ENCODE results near the gene LCN12.
"Not testable (repeated sequence)": the region's sequence is repeated elsewhere in the genome, so short reads cannot be mapped to it uniquely, and the experiment has no call there.

Gene LCN12

GRCh38 chr9:136991993-136992818 is 40.1 kb downstream of the LCN12 start, which contains the start of gene PAXX:
TSS of gene PAXX (plus strand) at chr9:136992422. CDS start at chr9:136992444, 22 bp downstream.
- peak; percentile 92 for DNase-seq

DNA sequence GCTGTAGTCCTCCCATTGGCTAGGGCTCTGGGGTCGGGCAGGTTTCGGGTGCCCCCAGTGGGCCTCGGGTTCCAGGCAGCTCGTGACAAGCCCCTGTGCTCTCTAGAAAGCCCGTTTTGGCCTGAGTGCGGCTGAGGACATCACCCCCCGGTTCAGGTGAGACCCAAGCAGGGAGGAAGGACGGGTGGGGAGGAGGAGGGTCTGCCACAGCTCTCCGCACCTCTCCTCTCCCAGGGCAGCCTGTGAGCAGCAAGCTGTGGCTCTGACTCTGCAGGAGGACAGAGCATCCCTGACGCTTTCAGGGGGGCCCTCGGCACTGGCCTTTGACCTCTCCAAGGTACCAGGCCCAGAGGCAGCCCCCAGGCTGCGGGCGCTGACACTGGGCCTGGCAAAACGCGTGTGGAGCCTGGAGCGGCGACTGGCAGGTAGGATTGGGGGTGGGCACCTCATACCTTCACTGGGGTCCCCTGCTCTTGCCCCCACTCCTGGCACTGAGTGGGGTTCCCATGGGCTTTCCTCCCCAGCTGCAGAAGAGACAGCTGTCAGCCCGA is 40.8 kb downstream of the LCN12 start:
- no peak for DNase-seq

DNA sequence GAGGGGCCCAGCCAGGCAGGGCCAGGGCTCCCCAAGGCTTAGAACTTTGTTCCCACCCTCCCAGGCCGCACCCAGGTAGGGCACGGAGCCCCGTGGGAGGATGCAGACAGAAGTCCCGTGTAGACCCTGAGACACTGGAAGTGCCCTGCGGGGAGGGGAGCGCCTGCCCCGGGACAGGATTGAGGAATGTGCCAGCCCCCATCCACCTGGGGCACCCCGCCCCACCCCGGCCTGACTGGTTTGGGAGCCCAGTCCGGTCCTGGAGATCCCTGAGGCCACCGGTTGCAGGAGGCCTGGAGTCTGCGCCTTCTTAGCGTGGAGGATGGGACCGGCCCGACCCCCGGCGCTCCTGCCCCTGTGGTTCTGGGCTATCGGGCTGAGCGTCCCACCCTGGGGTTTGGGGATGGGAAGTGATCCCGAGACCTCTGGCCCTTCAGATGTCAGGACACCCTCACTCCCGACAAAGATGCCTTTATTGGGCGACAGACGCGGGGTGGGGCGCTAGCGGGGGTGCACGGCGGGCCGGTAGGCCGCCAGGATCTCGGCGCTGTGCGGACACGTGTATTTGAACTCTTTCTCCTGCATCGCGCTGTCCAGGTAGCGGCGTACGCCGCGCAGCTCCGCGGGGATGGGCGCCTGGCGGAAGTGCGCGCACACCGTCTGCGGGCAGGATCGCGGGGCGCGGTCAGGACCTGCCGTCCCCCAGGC is 42.3 kb downstream of the LCN12 start:
- DNase-seq: no peak

DNA sequence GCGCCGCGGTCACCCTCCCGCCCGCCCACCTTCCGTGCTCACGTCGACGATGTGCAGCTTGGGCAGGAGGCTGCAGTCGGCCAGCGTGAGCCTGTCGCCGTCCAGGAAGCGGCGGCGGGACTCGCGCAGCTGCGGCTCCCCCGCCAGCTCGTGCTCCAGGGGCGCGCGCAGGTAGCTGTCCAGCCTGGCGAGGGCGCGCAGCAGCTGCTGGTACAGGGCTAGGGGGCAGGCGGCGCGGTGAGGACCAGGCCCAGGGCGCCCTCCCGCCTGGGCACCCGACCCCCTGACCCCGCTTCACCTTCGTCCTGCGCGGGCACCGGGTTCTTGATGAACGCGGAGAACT is 42.8 kb downstream of the LCN12 start:
- no peak for DNase-seq

- no peak for DNase-seq
Measured at GRCh38 chr9:136995362-136995761, 43.3 kb downstream of the LCN12 start.

- DNase-seq: no peak
Measured at GRCh38 chr9:136995772-136996311, 43.8 kb downstream of the LCN12 start.

DNA sequence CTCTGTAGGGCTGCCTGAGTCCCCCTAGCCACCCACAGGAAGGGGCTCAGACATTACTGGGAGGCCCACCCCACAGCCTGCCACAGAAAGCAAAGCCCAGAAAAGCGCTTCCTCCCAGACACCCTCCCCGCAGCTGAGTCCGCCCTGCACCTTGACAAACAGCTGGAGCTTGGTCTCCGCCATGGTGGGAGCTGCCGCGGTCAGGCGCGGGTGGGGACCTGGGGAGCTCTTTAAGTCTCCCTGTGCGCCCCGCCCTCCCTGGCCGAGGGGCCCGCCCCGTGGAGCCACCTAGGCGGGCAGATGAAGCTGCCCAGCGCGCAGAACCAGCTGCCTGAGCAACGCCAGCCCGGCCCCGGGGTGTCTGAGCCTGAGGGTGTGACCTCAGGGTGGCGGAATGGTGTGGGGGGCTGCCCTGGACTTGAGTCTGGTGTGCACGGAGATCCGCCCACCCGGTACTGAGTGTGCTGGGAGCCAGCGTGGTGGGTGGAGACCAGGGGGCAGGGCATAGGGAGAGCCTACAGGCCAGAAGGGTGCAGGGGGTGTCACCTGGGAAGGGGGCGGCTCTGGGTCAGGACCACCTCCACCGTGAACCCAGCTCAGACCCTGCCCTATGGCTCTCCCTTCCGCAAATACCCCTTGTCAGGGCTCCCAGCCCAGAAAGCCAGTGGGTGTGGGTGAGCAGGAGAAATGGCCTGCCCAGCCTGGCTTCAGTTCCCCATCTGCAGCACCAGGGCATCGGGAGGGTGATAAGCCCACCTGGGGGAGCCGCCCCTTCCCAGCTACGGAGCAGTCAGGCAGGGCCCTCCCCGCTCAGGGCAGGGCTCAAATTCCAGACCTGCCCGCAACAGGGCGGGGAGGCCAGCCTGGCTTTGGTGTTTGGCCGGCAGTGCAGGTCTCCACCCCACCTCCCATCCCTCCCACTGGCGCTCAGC is 44.6 kb downstream of the LCN12 start, which contains the start of gene CLIC3:
TSS of gene CLIC3 (minus strand) at position 208 of the 932 bp plus-strand sequence. CDS start at position 183, 25 bp downstream.
- DNase-seq: no peak

GRCh38 chr9:136997371-136997770 is 45.3 kb downstream of the LCN12 start:
- DNase-seq: no peak

GRCh38 chr9:136997830-136998234 is 45.8 kb downstream of the LCN12 start:
- DNase-seq: no peak

GRCh38 chr9:137000177-137000930 is 48.3 kb downstream of the LCN12 start:
- no peak for DNase-seq

- DNase-seq: no peak
Measured at GRCh38 chr9:137001857-137002645, 50.0 kb downstream of the LCN12 start.

DNA sequence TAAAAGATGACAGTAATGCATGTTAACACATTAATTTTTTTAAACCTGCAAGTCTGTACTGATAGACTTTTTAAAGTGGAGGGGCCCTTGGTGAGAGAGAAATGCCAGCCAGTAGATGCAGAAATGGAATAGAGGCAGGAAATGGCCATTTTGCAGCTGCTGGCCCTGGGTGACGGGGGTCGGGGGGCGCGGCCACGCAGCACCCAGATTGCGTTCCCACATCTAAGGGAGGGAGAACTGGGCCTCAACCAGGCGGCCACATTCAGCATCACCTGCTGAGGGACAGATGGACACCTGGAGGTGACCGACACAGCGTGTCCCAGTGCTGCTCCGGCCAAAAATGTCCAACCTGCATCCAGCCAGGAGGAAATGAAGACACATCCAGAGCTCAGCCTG is 50.6 kb downstream of the LCN12 start:
- no peak for DNase-seq

- DNase-seq: not testable (repeated sequence)
Measured at GRCh38 chr9:137004285-137004684, 52.2 kb downstream of the LCN12 start.
